H1 (cell line): ENCODE measurements around the gene GLIPR2. TPM values are rescaled to one million over a fixed set of nuclear protein-coding genes. Genes with fewer than 3 reads are reported as not detected.

ENCODE experiments used
- CTCF ChIA-PET: fragments of 300-600 bp; sonication (Branson Sonifier 250); formaldehyde crosslinking; loops from one replicate; lab custom pipeline; 2021; ENCODE audit not compliant: partially characterized antibody; lab: Charles Lee
- POLR2A ChIA-PET: fragments of 300-600 bp; sonication (Branson Sonifier 250); formaldehyde crosslinking; loops from one replicate; lab custom pipeline; 2021; ENCODE audit warnings: inconsistent platforms; ENCODE audit not compliant: partially characterized antibody; lab: Charles Lee
- DNase-seq, 2 experiments: peaks; one replicate each; pipeline versions ENCODE4 v3.0.0 to v3.0.0-alpha.2; 2010 to 2022; ENCODE audit warnings: low spot score in 2 of 2, low read depth in 1 of 2, mixed read lengths in 1 of 2
- FAIRE-seq: peaks from 2 replicates; lab custom pipeline; 2011; peaks lifted over from hg19 to GRCh38; lab: Jason Lieb, UNC
- H2AFZ ChIP-seq: 2 replicates; pipeline ENCODE4 v1.8.1; 2012; ENCODE audit warnings: low read length, inconsistent platforms
- H2AK5ac ChIP-seq: 2 replicates; pipeline ENCODE4 v1.6.1; 2013; ENCODE audit warnings: low read depth, low read length
- H2BK120ac ChIP-seq: replicated peaks from 2 replicates; pipeline ENCODE3; 2013; ENCODE audit warnings: low read depth, low read length, inconsistent platforms
- H2BK12ac ChIP-seq: 2 replicates; pipeline ENCODE4 v1.6.1; 2013; ENCODE audit warnings: low read depth, low read length
- H2BK15ac ChIP-seq: 2 replicates; pipeline ENCODE4 v1.6.1; 2013; ENCODE audit warnings: low read length
- H2BK20ac ChIP-seq: 2 replicates; pipeline ENCODE4 v1.6.1; 2013; ENCODE audit warnings: low read length
- H2BK5ac ChIP-seq: 2 replicates; pipeline ENCODE4 v1.6.1; 2013; ENCODE audit warnings: low read depth, low read length
- H3K14ac ChIP-seq: 2 replicates; pipeline ENCODE4 v1.6.1; 2013; ENCODE audit warnings: inconsistent platforms; ENCODE audit not compliant: insufficient read length
- H3K18ac ChIP-seq: 2 replicates; pipeline ENCODE4 v1.6.1; 2013; ENCODE audit warnings: low read length; ENCODE audit errors: extremely low read depth
- H3K23ac ChIP-seq: 2 replicates; pipeline ENCODE4 v1.6.1; 2013; ENCODE audit warnings: inconsistent platforms; ENCODE audit not compliant: insufficient read length
- H3K23me2 ChIP-seq: 2 replicates; pipeline ENCODE4 v1.6.1; 2013; ENCODE audit warnings: low read depth, low read length
- H3K27ac ChIP-seq: 2 replicates; pipeline ENCODE4 v1.6.1; 2011; ENCODE audit warnings: low read depth, low read length, inconsistent platforms
- H3K27me3 ChIP-seq, 4 experiments: replicated peaks in 1 of 4; 1 replicate in 1 of 4; 2 replicates in 3 of 4; pipeline versions ENCODE4 v1.6.1 to v1.8.1; 2011 to 2013; ENCODE audit warnings: low read length in 3 of 4, mild to moderate bottlenecking in 3 of 4, inconsistent platforms in 2 of 4, mixed read lengths in 2 of 4, moderate library complexity in 1 of 4; ENCODE audit not compliant: control insufficient read depth in 3 of 4, insufficient read depth in 3 of 4; ENCODE audit errors: extremely low read depth in 1 of 4
- H3K36me3 ChIP-seq, 4 experiments: 2 replicates each; pipeline versions ENCODE4 v1.6.1 to v1.8.1; 2011 to 2013; ENCODE audit warnings: mild to moderate bottlenecking in 4 of 4, low read length in 3 of 4, moderate library complexity in 2 of 4, control low read depth in 1 of 4, inconsistent platforms in 1 of 4; ENCODE audit not compliant: insufficient read depth in 4 of 4, control insufficient read depth in 2 of 4
- H3K4ac ChIP-seq: replicated peaks from 2 replicates; pipeline ENCODE3; 2013; ENCODE audit warnings: low read length, low read depth, mixed read lengths, inconsistent platforms; ENCODE audit not compliant: insufficient read length
- H3K4me1 ChIP-seq, 4 experiments: replicated peaks in 1 of 4; 1 replicate in 1 of 4; 2 replicates in 3 of 4; pipeline versions ENCODE4 v1.6.1 to v1.8.1; 2011 to 2013; ENCODE audit warnings: low read length in 3 of 4, inconsistent platforms in 2 of 4, mixed read lengths in 1 of 4; ENCODE audit not compliant: insufficient read depth in 4 of 4, control insufficient read depth in 3 of 4
- H3K4me2 ChIP-seq, 2 experiments: 2 replicates each; pipeline versions ENCODE4 v1.6.1 to v1.8.1; 2011 to 2013; ENCODE audit warnings: low read depth in 2 of 2, low read length in 2 of 2, control low read depth in 1 of 2, inconsistent platforms in 1 of 2, mild to moderate bottlenecking in 1 of 2; ENCODE audit not compliant: insufficient read depth in 1 of 2
- H3K4me3 ChIP-seq, 4 experiments: fragments of 200-600, 300-600 bp in 1 of 4; sonication (generic), shearing (Covaris generic), sonication (Bioruptor Twin) in 1 of 4; 2 replicates each; pipeline versions ENCODE4 v1.5.1 to v1.8.1; 2011 to 2016; ENCODE audit warnings: low read length in 4 of 4, low read depth in 3 of 4, control low read depth in 2 of 4, inconsistent platforms in 2 of 4, mild to moderate bottlenecking in 2 of 4, mixed read lengths in 1 of 4, moderate library complexity in 1 of 4; ENCODE audit not compliant: insufficient read depth in 2 of 4; ENCODE audit errors: extremely low read depth in 1 of 4
- H3K56ac ChIP-seq: replicated peaks from 2 replicates; pipeline ENCODE3; 2013; ENCODE audit warnings: low read depth, mild to moderate bottlenecking, mixed read lengths, low read length, inconsistent platforms; ENCODE audit not compliant: insufficient read length
- H3K79me1 ChIP-seq: 2 replicates; pipeline ENCODE4 v1.6.1; 2013; ENCODE audit warnings: low read depth, low read length, control low read depth
- H3K79me2 ChIP-seq, 2 experiments: 2 replicates each; pipeline versions ENCODE4 v1.6.1 to v1.8.1; 2012 to 2013; ENCODE audit warnings: low read length in 2 of 2, mild to moderate bottlenecking in 2 of 2, inconsistent platforms in 1 of 2; ENCODE audit not compliant: insufficient read depth in 2 of 2, control insufficient read depth in 1 of 2
- H3K9ac ChIP-seq, 4 experiments: replicated peaks in 1 of 4; 1 replicate in 1 of 4; 2 replicates in 3 of 4; pipeline versions ENCODE4 v1.6.1 to v1.8.1; 2011 to 2013; ENCODE audit warnings: low read depth in 3 of 4, low read length in 3 of 4, control low read depth in 2 of 4, mild to moderate bottlenecking in 2 of 4, moderate library complexity in 2 of 4, inconsistent platforms in 1 of 4; ENCODE audit errors: extremely low read depth in 1 of 4
- H3K9me3 ChIP-seq, 2 experiments: 2 replicates each; pipeline versions ENCODE4 v1.6.1 to v1.8.1; 2012 to 2013; ENCODE audit warnings: mild to moderate bottlenecking in 2 of 2, moderate library complexity in 2 of 2, control low read depth in 1 of 2, inconsistent platforms in 1 of 2, low read depth in 1 of 2, low read length in 1 of 2, mixed read lengths in 1 of 2; ENCODE audit not compliant: insufficient read depth in 2 of 2
- H4K20me1 ChIP-seq, 2 experiments: replicated peaks in 1 of 2; 2 replicates each; pipeline versions ENCODE3 to v1.8.1; 2011 to 2013; ENCODE audit warnings: inconsistent platforms in 2 of 2, low read length in 2 of 2, mild to moderate bottlenecking in 1 of 2; ENCODE audit not compliant: insufficient read depth in 2 of 2, control insufficient read depth in 1 of 2
- H4K5ac ChIP-seq: 2 replicates; pipeline ENCODE4 v1.6.1; 2013; ENCODE audit warnings: low read length, low read depth, mixed read lengths, inconsistent platforms; ENCODE audit not compliant: insufficient read length
- H4K8ac ChIP-seq: 2 replicates; pipeline ENCODE4 v1.8.0; 2013; ENCODE audit warnings: mild to moderate bottlenecking, moderate library complexity, low read length, inconsistent platforms; ENCODE audit not compliant: insufficient read depth; ENCODE audit errors: extremely low read depth
- H4K91ac ChIP-seq: replicated peaks from 2 replicates; pipeline ENCODE3; 2013; ENCODE audit warnings: low read length, mixed read lengths, inconsistent platforms; ENCODE audit not compliant: insufficient read length
- CTCF ChIP-seq, 3 experiments: IDR thresholded peaks; 1 replicate in 2 of 3; 2 replicates in 1 of 3; pipeline versions ENCODE4 v1.5.1 to v1.6.1; 2011; ENCODE audit warnings: low read length in 3 of 3, mild to moderate bottlenecking in 3 of 3, inconsistent platforms in 2 of 3, low read depth in 1 of 3, moderate library complexity in 1 of 3; ENCODE audit not compliant: insufficient read depth in 1 of 3; ENCODE audit errors: control extremely low read depth in 1 of 3
- EP300 ChIP-seq, 2 experiments: IDR thresholded peaks; 1 replicate in 1 of 2; 2 replicates in 1 of 2; pipeline ENCODE4 v1.6.1; 2011 to 2012; ENCODE audit warnings: low read depth in 2 of 2, low read length in 2 of 2, mild to moderate bottlenecking in 2 of 2, borderline replicate concordance in 1 of 2, inconsistent platforms in 1 of 2, moderate library complexity in 1 of 2
- JUN ChIP-seq: IDR thresholded peaks from 2 replicates; pipeline ENCODE4 v1.6.1; 2011; ENCODE audit warnings: low read depth, mild to moderate bottlenecking, improper control_type of control experiment, low read length
- RXRA ChIP-seq: IDR thresholded peaks from 2 replicates; pipeline ENCODE4 v1.6.1; 2011; ENCODE audit warnings: low read depth, mild to moderate bottlenecking, low read length, moderate library complexity; ENCODE audit not compliant: insufficient read depth
- WGBS, 2 experiments: shearing (Covaris generic) in 1 of 2; methylation state at CpG; one replicate each; pipeline versions ENCODE4 v1.1.6 to v1.1.7; 2013 to 2015; ENCODE audit warnings: low lambda C conversion rate in 2 of 2, mixed read lengths in 2 of 2, inconsistent platforms in 1 of 2, low coverage in 1 of 2, missing lambda C conversion rate in 1 of 2; ENCODE audit not compliant: insufficient replicate concordance in 2 of 2, insufficient coverage in 1 of 2, insufficient read length in 1 of 2; ENCODE audit errors: extremely low coverage in 1 of 2, missing lambda C conversion rate in 1 of 2; 5-methylcytosine and 5-hydroxymethylcytosine counted together
- polyA plus RNA-seq, 7 experiments: library from polyadenylated mRNA; depleted of rRNA in 3 of 7; stranded (reverse) in 5 of 7; unstranded in 2 of 7; fragments of >200 nt in 5 of 7; fragments of 200-250 nt in 2 of 7; gene quantifications; 1 replicate in 5 of 7; 2 replicates in 1 of 7; 4 replicates in 1 of 7; pipeline versions ENCODE4 v1.2.1 to v1.2.3, GENCODE V29; 2011 to 2013; ENCODE audit warnings: missing spikeins in 2 of 7, mixed read lengths in 2 of 7
- total RNA-seq: library from RNA; stranded (reverse); fragmentation: NEBNext Ultra II Directional; extraction: Animal tissue kit (Norgen Biotek cat#: 25700); gene quantifications from 2 replicates; pipeline ENCODE4 v1.2.1, GENCODE V29; 2021

The GLIPR2 gene
- total and polyA plus RNA-seq, 2 of the 8 experiments (the other 6 are each of a cell fraction or from before 2014, with no cell fraction given) = 7.9 to 12.0 TPM

GRCh38 chr9:36194326-36195000 is 57.9 kb downstream of the GLIPR2 start:
- ChIA-PET POLR2A (interaction anchor here (0.6 to 1.4 kb wide), 4 partner anchors 19 to 205 kb away, joined by 3 to 4 read pairs (median 3); no protein-coding TSS in a partner anchor), CTCF (interaction anchor here (1.3 to 2.7 kb wide), 5 partner anchors 8 to 91 kb away, joined by 3 to 12 read pairs (median 4); no protein-coding TSS in a partner anchor)
- Histone ChIP-seq H3K14ac (no peak overlapping the region), H3K18ac (no peak overlapping the region), H3K27ac (no peak overlapping the region), H2AFZ (no peak overlapping the region), H3K4me1 (peaks cover 6 to 12% (median 10%) of the 10 kb centered on the region in 4 experiments; a peak in 6 of 7 replicates), H2BK20ac (no peak overlapping the region), H2BK120ac (no peak overlapping the region), H2AK5ac (no peak overlapping the region), H3K79me2 (peaks cover 36 to 64% of the 10 kb centered on the region in 2 experiments), H3K56ac (no peak overlapping the region), H4K91ac (no peak overlapping the region), H2BK5ac (no peak overlapping the region), H2BK12ac (no peak overlapping the region), H3K4me2 (no peak overlapping the region), H3K4me3 (no peak overlapping the region), H3K27me3 (no peaks in the 10 kb centered on the region), H3K23me2 (peaks cover 8% of the 10 kb centered on the region), H4K8ac (no peak overlapping the region), H2BK15ac (no peak overlapping the region), H4K5ac (no peak overlapping the region), H3K9ac (no peak overlapping the region), H4K20me1 (peaks cover 17 to 22% of the 10 kb centered on the region in 2 experiments), H3K79me1 (peaks cover 9% of the 10 kb centered on the region), H3K9me3 (no peaks in the 10 kb centered on the region), H3K4ac (no peak overlapping the region), H3K36me3 (peaks cover 3 to 22% (median 10%) of the 10 kb centered on the region in 4 experiments; a peak in 7 of 8 replicates), H3K23ac (no peak overlapping the region)
- WGBS, 2 experiments = 84% methylated on average over 4 of the region's 4 CpGs; no CpG with 5 or more reads in 1 of the 2 experiments
- DNase-seq (no peak), FAIRE-seq (no peak)
- TF ChIP-seq JUN = no peak
- no peak for TF ChIP-seq CTCF (IDR thresholded peaks at IDR 0.05; ENCODE audit: control extremely low read depth in 1 of 3, insufficient read depth in 1 of 3, low read depth in 1 of 3, low read length in 3 of 3)
- no peak for TF ChIP-seq EP300 (IDR thresholded peaks at IDR 0.05; ENCODE audit: borderline replicate concordance in 1 of 2, low read depth in 2 of 2, low read length in 2 of 2)
- TF ChIP-seq RXRA = no peak
